Sigmoid colon (tissue), 7 donors: ENCODE data around the gene CNOT6. TPM values are rescaled to one million over a fixed set of nuclear protein-coding genes. Genes with fewer than 3 reads are reported as not detected.

ENCODE experiments used
- DNase-seq: peaks from one replicate; pipeline ENCODE4 v3.0.0-alpha.2; 2019
- H3K27ac ChIP-seq, 4 donors: fragments of 200-600 bp; sonication (generic); one replicate each; pipeline ENCODE4 v1.5.1; 2016 to 2019; ENCODE audit warnings: mild to moderate bottlenecking in 1 of 4
- H3K27me3 ChIP-seq, 3 donors: fragments of 200-600 bp; sonication (generic); one replicate each; pipeline ENCODE4 v1.5.1; 2019; ENCODE audit warnings: mild to moderate bottlenecking in 1 of 3
- H3K36me3 ChIP-seq, 4 donors: fragments of 200-600 bp; sonication (generic); one replicate each; pipeline ENCODE4 v1.5.1; 2016 to 2019
- H3K4me1 ChIP-seq, 4 donors: fragments of 200-600 bp; sonication (generic); one replicate each; pipeline ENCODE4 v1.5.1; 2017 to 2019
- H3K4me3 ChIP-seq, 4 donors: fragments of 200-600 bp; sonication (generic); one replicate each; pipeline ENCODE4 v1.5.1; 2017 to 2019; ENCODE audit warnings: mild to moderate bottlenecking in 2 of 4, moderate library complexity in 1 of 4
- H3K9me3 ChIP-seq, 4 donors: fragments of 200-600 bp in 3 of 4; sonication (generic) in 3 of 4; one replicate each; pipeline versions ENCODE4 v1.5.1 to v1.6.1; 2013 to 2019
- EP300 ChIP-seq, 4 donors: sonication (generic); formaldehyde crosslinking; IDR thresholded peaks; one replicate each; pipeline ENCODE4 v1.6.1; 2017; ENCODE audit warnings: antibody characterized with exemption in 4 of 4
- POLR2A ChIP-seq, 2 donors: fragments of 450-650 bp; IDR thresholded peaks; one replicate each; pipeline ENCODE4 v1.6.1; 2016; ENCODE audit warnings: antibody characterized with exemption in 2 of 2, mild to moderate bottlenecking in 2 of 2, moderate library complexity in 2 of 2
- POLR2AphosphoS5 ChIP-seq, 4 donors: sonication (generic); formaldehyde crosslinking; IDR thresholded peaks; one replicate each; pipeline ENCODE4 v1.6.1; 2017; ENCODE audit warnings: antibody characterized with exemption in 4 of 4
- WGBS, 2 donors: extraction: QIAGEN DNeasy Blood & Tissue Kit; methylation state at CpG; one replicate each; pipeline ENCODE4 v1.1.7; 2013; 5-methylcytosine and 5-hydroxymethylcytosine counted together
- intact Hi-C: fragments of 100-400 bp; cut with DNase I; formaldehyde crosslinking; loops from one replicate; pipeline ENCODE4 v1.15.1; 2023
- polyA plus RNA-seq, 3 donors: library from polyadenylated mRNA; stranded (reverse); fragments of 200-250 nt; gene quantifications; one replicate each; pipeline ENCODE4 v1.2.3, GENCODE V29; 2013
- total RNA-seq, 4 donors: library from RNA; depleted of rRNA; stranded (reverse); fragments of >200 nt; gene quantifications; one replicate each; pipeline ENCODE4 v1.1.0, GENCODE V29; 2016
- TF ChIP-seq, protein P1 (sequence below), 4 experiments: fragments of 450-650 bp in 3 of 4; fragments of 200-600 bp in 1 of 4; IDR thresholded peaks; one replicate each; pipeline ENCODE4 v1.5.1; 2016 to 2019; ENCODE audit warnings: antibody characterized with exemption in 4 of 4, mild to moderate bottlenecking in 3 of 4, moderate library complexity in 2 of 4
- donor health status: healthy with polysubstance abuse.
- donor health status: Bipolar disorder and iron deficiency.
- donor health status: healthy.

The CNOT6 gene
- total and polyA plus RNA-seq, 7 donors, result 7.2 to 21.8 (median 16.0) TPM

DNA sequence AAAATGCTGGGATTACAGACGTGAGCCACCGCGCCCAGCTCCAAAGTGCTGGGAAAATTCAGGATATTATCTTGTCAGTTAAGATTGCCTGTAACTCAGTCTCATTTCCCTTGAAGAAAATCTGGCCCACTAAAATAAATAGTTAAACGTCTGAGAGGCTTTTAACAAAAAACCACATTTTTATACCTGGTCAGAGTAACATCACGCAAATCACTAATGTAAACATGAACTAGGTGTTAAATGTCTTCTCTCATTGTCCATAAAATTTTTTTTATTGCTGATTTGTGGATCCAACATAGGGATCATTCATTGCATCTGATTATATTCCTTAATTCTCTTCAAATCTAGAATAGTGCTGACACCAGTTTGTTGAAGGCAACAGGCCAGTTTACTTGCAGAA, 22.3 kb downstream of the CNOT6 start:
- Histone ChIP-seq H3K27ac (no peak overlapping the region), H3K4me3 (no peak overlapping the region), H3K4me1 (no peaks in the 10 kb centered on the region), H3K27me3 (no peaks in the 10 kb centered on the region), H3K9me3 (no peaks in the 10 kb centered on the region), H3K36me3 (no peaks in the 10 kb centered on the region)
- intact Hi-C loops, result no loop called here
- TF ChIP-seq POLR2A (IDR thresholded peaks at IDR 0.05) (no peak), EP300 (IDR thresholded peaks at IDR 0.05) (no peak), POLR2AphosphoS5 (IDR thresholded peaks at IDR 0.05) (no peak)
- TF ChIP-seq, protein P1, sequence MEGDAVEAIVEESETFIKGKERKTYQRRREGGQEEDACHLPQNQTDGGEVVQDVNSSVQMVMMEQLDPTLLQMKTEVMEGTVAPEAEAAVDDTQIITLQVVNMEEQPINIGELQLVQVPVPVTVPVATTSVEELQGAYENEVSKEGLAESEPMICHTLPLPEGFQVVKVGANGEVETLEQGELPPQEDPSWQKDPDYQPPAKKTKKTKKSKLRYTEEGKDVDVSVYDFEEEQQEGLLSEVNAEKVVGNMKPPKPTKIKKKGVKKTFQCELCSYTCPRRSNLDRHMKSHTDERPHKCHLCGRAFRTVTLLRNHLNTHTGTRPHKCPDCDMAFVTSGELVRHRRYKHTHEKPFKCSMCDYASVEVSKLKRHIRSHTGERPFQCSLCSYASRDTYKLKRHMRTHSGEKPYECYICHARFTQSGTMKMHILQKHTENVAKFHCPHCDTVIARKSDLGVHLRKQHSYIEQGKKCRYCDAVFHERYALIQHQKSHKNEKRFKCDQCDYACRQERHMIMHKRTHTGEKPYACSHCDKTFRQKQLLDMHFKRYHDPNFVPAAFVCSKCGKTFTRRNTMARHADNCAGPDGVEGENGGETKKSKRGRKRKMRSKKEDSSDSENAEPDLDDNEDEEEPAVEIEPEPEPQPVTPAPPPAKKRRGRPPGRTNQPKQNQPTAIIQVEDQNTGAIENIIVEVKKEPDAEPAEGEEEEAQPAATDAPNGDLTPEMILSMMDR (IDR thresholded peaks at IDR 0.05), result no peak
- 73 to 75% methylated on average over 5 of the region's 5 CpGs for WGBS, 2 donors
- DNase-seq, result no peak

- intact Hi-C loops, result no loop called here
- TF ChIP-seq POLR2A (IDR thresholded peaks at IDR 0.05) (no peak), EP300 (IDR thresholded peaks at IDR 0.05) (no peak), POLR2AphosphoS5 (IDR thresholded peaks at IDR 0.05) (no peak)
- TF ChIP-seq, protein P1 (IDR thresholded peaks at IDR 0.05), result no peak
- no peaks in the 10 kb centered on the region for H3K9me3 ChIP-seq
- no peak for DNase-seq
- peaks cover 0 to 26% (median 17%) of the 10 kb centered on the region in 4 donors for H3K4me1 ChIP-seq
- H3K27me3 ChIP-seq, result no peaks in the 10 kb centered on the region
- H3K27ac ChIP-seq, result no peak overlapping the region
- H3K4me3 ChIP-seq, result no peak overlapping the region
- H3K36me3 ChIP-seq, result no peaks in the 10 kb centered on the region
- WGBS, 2 donors, result 83 to 91% methylated on average over 3 of the region's 3 CpGs
These were observed 24.9 kb downstream of the CNOT6 start for GRCh38 chr5:180519098-180519497.

DNA sequence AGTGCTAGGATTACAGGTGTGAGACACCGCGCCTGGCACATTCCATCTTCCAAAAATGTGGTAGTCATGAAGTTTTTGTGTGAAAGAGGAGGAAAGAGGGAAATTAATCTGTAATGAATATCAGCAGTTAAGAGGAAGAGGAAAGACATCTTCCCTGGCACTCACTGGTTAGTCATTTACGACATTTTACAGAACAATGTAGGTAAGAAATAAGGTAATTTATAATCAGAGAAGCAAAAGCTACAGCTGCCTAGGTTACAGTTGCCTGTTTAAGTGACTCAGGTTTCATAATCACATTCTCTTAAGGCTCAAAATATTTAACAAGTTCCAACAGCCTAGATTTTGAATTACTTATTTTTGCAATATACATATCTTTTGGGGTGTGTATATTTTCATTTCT, 26.9 kb downstream of the CNOT6 start:
- 95 to 97% methylated on average over 3 of the region's 3 CpGs for WGBS, 2 donors
- Histone ChIP-seq H3K9me3 (no peaks in the 10 kb centered on the region), H3K27me3 (no peaks in the 10 kb centered on the region), H3K36me3 (no peaks in the 10 kb centered on the region), H3K4me3 (no peak overlapping the region), H3K27ac (no peak overlapping the region), H3K4me1 (peaks cover 0 to 33% (median 17%) of the 10 kb centered on the region in 4 donors)
- no peak for DNase-seq
- TF ChIP-seq, protein P1 (IDR thresholded peaks at IDR 0.05), result no peak
- TF ChIP-seq POLR2AphosphoS5 (IDR thresholded peaks at IDR 0.05) (no peak), POLR2A (IDR thresholded peaks at IDR 0.05) (no peak), EP300 (IDR thresholded peaks at IDR 0.05) (no peak)
- intact Hi-C loops, result no loop called here

GRCh38 chr5:180521591-180521990, 27.4 kb downstream of the CNOT6 start:
- TF ChIP-seq EP300 (IDR thresholded peaks at IDR 0.05) (no peak), POLR2A (IDR thresholded peaks at IDR 0.05) (no peak), POLR2AphosphoS5 (IDR thresholded peaks at IDR 0.05) (no peak)
- TF ChIP-seq, protein P1 (IDR thresholded peaks at IDR 0.05), result no peak
- Histone ChIP-seq H3K36me3 (no peaks in the 10 kb centered on the region), H3K4me3 (no peak overlapping the region), H3K27ac (no peak overlapping the region), H3K27me3 (no peaks in the 10 kb centered on the region), H3K4me1 (peaks cover 0 to 33% (median 17%) of the 10 kb centered on the region in 4 donors), H3K9me3 (no peaks in the 10 kb centered on the region)
- intact Hi-C loops, result no loop called here
- 74 to 91% methylated on average over 1 of the region's 1 CpG for WGBS, 2 donors
- no peak for DNase-seq

DNA sequence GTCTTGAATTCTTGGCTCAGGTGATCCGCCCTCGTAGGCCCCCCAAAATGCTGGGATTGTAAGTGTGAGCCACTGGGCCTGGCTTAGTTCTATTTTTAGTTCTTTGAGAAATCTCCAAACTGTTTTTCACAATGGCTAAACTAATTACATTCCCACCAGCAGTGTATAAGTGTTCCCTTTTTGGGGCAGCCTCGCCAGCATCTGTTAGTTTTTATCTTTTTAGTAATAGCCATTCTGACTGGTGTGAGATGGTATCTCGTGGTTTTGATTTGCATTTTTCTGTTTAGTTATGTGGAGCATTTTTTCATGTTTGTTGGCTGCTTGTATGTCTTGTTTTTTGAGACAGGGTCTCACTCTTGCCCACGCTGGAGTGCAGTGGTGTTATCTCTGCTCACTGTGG, 28.2 kb downstream of the CNOT6 start:
- no peak overlapping the region for H3K4me3 ChIP-seq
- TF ChIP-seq POLR2AphosphoS5 (IDR thresholded peaks at IDR 0.05), result no peak
- TF ChIP-seq, protein P1 (IDR thresholded peaks at IDR 0.05), result no peak
- TF ChIP-seq EP300 (IDR thresholded peaks at IDR 0.05), result no peak
- no peak for TF ChIP-seq POLR2A (IDR thresholded peaks at IDR 0.05)
- H3K27me3 ChIP-seq, result no peaks in the 10 kb centered on the region
- no peaks in the 10 kb centered on the region for H3K36me3 ChIP-seq
- intact Hi-C loops, result no loop called here
- 87% methylated on average over 5 of the region's 5 CpGs for WGBS, 2 donors
- H3K27ac ChIP-seq, result no peak overlapping the region
- peaks cover 0 to 33% (median 17%) of the 10 kb centered on the region in 4 donors for H3K4me1 ChIP-seq
- no peak for DNase-seq
- H3K9me3 ChIP-seq, result no peaks in the 10 kb centered on the region
